Skin of body (tissue), 2 donors: ENCODE data around the gene NXPH2. TPM values are rescaled to one million over a fixed set of nuclear protein-coding genes. Genes with fewer than 3 reads are reported as not detected.
"Not testable (repeated sequence)": the region's sequence is repeated elsewhere in the genome, so short reads cannot be mapped to it uniquely, and the experiment has no call there.

Experiments used
- DNase-seq: peaks from one replicate; lab custom pipeline; 2025; lab: John Stamatoyannopoulos, UW
- total RNA-seq: library from RNA; depleted of rRNA; stranded (reverse); fragments of >200 nt; gene quantifications from one replicate; pipeline ENCODE4 v1.2.3, GENCODE V29; 2014

The NXPH2 gene
- total RNA-seq, 1 donor from 2014 or later, result 1.9 TPM

DNA sequence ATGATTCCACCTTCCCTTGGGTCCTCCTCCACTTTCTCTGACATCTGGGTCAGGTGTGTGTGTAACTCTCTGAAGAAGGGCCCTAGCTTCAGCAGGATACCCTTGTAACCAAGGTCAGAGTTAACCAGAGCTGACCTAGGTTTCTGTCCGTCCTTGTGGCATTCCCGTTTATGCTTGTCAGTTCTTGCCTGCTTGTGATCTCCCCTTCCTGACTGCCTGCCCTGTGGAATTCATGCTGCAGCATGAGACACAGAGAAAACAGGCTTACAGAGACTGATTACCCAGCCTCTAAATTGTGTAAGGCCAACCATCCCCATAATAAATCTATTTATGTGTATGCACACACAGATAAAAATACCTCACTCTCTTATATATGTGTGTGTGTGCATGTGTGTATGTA, 22.8 kb downstream of the NXPH2 start:
- no peak for DNase-seq

DNA sequence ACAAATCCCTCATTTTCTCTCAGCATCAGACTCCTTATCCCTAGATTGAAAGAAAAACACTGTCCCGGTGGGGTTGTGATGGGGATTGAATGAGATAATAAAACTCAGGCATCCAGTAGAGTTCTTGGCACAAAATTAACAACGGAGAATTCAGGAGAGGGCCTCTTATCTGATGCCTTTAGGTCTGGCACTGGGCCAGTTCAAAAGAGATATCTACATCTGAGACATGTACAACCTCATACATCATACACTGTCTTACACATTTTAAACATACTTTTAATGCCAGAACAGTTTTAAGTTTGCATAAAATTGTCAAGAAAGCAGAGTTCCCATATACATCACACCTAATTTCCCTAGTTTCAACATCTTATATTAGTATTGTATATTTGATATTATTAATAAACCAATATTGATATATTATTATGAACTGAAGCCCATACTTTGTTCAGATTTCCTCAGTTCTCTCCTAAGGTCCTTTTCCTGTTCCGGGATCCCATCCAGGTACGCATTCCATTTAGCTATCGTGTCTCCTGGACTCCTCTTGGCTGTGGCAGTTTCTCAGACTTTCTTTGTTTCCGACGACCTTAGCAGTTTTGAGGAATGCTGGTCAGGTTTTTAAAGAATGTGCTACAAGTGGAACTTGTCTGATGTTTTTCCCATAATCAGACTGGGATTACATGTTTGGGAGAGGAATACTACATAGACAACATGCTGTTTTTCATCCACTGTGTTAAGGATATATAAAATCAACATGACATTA, 27.8 kb downstream of the NXPH2 start:
- DNase-seq, result no peak

DNA sequence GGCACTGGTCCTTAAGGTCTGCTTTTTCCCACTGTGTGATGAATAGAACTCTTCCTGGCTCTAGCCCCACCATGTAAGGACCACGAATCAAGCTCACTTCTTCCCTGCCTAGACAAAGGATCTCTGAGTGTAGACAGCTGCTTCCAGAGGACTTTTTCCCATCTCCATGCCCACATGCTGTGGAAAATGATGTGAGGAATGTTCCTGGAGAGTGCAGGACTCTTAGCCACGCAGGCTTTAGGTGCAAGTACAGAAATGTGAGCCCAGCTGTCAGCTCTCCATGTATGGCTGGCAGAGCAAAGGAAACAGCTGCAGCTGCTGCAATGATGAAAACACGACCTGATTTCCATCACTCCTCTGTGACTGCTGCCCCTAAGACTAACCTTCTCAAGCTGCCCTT, 35.5 kb downstream of the NXPH2 start:
- DNase-seq, result no peak

DNA sequence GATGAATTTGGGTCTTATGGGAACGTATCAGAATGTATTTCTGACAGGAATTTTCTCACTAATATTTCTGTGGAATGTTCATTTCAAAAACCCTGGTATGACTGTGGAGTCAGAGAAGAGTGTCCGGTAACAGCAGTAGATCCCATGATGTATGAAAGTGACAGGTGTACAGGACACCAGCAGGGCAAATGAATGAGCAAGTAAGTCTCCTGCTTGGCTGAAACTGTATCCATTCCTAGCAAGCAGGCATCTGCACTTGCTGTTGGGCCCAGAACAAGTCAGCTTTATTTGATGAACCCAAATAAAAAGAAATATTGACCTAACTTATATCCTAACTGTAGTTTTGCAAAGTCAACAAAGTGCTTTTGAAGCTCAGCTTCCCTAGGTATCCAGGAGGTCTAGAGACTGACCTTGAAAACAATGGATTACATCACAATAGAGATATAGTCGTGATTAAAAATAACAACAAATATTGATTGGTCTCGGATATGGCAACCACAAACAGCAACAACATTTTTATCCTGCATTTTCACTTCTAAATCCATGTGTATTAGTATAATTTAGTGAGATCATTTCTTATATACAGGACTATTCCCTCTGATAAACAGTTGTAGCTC, 37.6 kb downstream of the NXPH2 start:
- no peak for DNase-seq

DNA sequence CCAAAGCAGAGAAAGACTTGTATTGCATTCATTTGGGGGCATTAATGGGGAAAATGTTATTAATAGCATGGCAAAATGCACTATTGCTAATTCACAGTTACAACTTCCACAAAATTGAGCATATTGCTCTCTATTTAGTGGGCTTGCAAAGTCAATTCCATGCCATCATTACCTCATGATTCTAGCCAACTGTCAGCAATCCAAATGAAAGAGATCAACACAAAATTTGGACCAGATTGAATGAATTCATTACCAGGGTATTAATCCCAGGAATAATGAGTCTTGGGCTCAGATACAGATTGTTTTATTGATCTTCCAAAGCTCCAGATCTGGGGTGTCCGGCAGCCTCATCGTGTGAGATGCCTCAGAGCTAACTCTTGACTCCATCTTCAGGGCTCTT, 38.3 kb downstream of the NXPH2 start:
- no peak for DNase-seq

DNA sequence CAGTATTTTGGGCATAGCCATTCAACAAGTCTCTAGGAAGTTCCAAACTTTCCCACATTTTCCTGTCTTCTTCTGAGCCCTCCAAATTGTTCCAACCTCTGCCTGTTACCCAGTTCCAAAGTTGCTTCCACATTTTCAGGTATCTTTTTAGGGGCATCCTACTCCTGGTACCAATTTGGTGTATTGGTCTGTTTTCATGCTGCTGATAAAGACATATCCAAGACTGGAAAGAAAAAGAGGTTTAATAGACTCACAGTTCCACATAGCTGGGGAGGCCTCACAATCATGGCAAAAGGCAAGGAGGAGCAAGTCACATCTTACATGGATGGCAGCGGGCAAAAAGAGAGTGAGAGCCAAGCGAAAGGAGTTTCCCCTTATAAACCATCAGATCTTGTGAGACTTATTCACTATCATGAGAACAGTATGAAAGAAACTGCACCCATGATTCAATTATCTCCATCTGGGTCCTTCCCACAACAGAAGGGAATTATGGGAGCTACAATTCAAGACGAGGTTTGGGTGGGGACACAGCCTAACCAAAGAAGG, 43.1 kb downstream of the NXPH2 start:
- DNase-seq, result not testable (repeated sequence)

DNA sequence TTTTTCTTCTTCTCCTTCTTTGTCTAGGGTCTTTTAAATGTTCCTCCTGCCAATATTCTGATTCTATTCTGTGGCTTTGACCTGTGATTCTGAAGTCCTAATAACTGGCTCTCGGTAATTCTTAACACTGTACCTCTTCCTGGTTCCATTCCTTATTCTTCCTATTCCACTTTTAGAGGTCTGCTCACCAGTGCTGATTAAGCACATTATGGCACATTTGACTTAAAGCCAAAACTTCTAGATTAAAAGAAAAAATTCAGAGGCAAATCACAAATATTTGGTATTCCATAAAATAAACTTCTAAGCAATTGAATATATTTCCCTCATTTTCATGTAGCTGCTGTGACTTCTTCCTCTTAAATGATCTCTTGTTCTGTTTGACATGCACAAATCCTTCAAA, 47.5 kb downstream of the NXPH2 start:
- DNase-seq, result no peak

DNA sequence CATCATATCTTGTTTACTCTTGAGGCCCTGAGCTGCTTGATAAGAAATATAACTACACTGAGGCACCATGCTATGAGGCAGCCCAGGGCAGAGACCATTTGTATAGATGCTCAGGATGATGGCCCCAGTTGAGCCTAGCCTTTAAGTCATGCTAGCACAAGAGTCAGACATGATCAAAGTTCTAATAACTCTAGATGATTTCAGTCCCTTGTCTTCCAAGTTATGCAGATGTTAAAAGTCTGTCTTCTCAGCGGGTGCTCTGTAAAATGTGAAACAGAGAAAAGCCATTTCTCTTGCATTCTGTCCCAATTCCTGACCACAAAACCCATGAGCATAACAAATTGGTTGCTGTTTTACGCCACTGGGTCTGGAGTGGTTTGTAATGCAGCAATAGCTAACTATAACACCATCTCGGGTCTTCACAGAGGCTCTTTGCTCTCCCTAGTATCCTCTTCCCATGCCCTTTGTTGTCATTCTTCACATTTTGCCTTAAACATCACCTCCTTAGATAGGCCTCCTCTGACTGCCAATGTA, 49.6 kb downstream of the NXPH2 start:
- peak; percentile 15 for DNase-seq

DNA sequence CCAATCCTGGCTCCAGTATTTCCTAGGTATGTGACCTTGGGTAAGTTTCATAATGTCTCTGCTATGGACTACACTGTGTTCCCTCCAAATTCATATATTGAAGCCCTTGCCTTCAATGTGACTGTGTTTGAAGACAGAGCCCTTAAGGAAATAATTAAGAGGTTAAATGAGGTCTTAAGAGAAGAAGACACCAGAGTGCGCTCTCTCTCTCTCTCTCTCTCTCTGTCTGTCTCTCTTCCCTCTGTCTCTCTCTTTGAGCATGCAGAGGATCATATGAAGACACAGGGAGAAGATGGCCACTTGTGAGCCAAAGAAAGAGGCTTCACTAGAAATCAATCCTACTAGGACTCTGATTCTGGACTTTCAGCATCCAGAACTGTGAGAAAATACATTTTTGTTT, 52.2 kb downstream of the NXPH2 start:
- DNase-seq, result no peak

DNA sequence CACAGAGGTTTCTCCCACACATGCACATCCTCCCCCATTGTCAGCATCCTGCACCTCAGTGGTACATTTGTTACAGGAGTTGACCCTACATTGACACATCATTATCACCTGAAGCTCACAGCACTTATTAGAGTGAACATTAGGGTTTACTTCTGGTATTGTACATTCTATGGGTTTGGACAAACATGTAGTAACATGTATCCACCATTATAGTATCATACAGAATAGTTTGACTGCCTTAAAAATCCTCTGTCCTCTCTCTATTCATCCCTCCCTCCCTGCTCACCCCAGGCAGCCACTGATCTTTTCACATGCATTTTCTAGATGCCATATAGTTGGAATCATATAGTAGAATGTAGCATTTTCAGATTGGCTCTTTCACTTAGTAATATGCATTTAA, 53.5 kb downstream of the NXPH2 start:
- no peak for DNase-seq

DNA sequence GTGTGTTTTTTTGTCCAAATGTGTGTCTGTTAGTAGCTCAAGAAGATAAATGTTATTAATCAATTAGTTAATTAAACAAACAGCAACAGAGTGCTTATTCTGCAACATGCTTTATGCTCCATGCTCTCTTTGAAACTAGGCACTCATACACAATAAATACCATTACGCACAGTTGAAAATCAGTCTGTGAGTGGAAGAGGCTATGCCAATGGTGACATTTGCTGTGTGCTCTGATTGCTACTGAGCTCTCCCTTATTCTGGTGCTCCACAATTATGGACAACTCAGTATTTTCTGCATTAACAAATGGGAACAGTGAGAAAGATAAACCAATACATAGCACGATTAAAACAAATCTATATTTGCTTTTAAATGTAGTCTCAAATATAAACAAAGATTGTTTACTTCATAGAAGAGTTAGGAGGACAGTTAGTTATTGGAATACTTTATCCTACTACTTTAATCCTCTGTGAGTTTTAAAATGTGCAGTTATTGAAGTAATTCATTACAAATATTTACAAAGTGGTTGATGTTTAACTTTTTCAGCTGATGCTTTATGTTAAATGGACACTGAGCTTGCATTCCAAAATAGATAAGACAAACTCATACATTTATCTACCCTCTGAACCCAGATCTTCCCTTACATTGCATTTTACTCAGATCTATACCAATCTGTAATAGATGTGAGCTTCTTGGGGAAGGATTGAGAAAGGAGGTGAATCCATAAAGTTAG, 55.3 kb downstream of the NXPH2 start:
- DNase-seq, result no peak

DNA sequence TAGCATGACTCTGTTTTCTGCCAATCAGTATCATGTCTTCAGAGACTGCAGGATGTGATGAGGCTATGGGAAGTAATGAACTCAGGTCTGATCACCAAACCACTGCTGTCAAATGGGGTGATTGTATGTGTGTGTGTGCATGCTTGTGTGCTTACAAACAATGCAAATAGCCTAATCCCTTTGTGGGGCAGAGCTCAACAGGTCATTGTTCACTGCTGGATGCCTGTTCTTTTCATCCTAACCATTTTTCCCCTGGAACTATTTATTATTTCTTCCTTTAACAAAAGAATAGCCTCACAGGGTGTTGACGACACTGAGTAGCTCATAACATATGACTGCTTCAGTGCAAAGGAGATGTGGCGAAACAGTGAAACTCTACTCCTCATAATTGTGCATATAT, 55.9 kb downstream of the NXPH2 start:
- DNase-seq, result no peak

DNA sequence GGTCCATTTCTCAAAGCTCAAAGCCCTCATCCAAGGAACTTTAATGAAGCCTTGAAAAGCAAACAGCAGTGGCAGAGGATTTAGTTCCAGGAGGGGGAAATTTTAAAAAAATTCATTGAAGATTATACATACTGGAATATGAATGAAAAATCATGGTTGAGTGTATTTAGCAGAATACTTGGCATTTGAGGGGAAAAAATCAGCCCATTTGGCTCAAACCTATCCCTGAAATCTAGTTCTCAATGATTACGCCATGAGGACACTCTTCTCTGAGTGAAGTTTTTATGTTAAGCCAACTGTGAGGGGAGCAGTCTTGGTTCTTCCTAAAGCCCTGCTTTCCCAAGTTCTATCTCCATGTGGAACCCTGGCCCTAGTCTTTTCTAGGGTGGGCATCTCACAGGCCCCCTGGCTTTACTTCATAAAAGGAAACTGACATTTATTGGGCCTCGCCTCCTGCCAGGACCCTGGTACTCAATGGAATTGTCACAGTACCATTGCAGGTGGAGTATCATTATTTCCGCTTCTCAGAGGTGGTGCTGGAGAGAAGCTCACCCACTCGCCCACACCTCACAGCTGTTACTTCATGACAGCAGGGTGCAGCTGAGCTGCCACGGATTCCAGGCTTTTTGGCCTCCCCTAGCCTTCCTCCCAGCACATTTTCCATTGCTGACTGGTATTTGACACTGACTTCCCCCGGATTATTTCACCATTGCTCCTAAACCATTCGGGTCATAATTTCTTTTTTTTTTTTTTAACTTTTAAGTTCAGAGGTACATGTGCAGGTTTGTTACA, 56.8 kb downstream of the NXPH2 start:
- no peak for DNase-seq

DNA sequence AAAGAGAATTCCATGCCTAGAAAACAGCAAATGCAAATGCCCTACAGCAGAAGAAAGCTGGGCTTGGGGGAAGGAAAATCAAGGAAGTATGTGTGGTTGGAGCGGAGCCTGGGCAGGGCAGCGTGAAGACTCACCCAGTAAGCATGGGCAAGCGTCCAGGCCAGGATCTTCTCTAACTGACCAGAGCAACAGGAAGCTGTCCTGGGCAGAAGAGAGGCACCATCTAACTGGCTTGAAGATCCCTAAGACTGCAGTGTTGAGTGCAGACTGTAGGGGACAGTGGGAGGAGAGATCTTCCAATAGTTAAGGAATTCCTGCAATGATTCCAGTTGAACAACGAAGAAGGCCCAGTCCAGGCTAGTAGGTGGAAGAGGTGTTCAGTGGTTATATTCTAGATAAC, 57.9 kb downstream of the NXPH2 start:
- DNase-seq, result no peak

DNA sequence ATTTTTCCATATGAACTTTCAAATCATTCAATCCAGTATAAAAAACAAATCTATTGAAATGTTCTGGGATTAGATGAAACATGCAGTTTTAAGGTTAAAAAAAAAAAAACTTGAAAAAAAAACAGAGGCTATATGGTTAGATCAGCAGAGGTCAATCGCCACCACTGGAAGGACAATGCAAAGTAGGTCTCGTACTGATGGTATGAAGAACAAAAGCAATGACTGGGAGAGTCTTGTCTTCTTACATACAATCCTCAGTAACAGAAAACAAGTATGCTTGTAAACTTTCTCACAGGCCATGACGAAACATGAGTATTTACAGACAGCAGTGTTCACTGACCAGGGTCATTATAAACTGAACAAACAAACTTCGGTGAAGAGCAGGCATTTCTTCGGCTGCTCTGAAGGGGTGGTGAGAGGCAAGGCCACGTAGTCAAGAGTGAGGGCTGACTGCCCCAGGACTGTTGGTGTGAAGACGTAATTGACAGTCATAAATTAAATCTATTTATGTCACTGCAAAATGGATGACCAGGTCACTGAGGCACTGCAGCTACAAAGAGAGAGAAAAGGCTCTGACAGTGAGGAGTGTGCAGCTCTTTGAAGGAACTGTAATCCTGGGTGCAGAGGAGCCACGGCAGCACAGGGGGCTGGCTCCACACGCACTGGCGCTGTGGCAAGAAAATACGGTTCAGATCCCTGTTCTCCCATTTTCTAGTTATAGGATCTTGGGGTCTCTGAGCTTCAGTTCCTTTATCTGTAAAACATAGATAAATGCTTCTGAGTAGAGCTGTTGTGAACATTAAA, 60.0 kb downstream of the NXPH2 start:
- DNase-seq, result no peak

DNA sequence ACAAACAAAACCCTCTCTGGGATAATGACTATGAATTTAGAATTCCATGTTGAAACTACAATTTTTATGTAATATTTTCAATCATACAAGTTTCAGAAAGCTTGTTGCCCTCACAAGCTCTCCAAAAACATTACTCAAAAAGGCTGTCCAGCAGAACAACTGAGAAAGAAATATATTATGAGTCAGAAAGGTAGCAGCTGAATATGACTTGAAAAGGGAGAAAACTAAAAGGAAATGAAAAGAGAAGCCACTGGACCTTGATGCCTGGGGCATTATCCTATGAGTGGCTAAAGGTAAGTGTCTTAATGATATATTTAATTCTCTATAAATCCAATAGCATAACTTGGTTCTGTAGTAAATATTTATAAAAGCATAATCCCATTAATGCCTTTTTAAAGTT, 61.8 kb downstream of the NXPH2 start:
- no peak for DNase-seq

DNA sequence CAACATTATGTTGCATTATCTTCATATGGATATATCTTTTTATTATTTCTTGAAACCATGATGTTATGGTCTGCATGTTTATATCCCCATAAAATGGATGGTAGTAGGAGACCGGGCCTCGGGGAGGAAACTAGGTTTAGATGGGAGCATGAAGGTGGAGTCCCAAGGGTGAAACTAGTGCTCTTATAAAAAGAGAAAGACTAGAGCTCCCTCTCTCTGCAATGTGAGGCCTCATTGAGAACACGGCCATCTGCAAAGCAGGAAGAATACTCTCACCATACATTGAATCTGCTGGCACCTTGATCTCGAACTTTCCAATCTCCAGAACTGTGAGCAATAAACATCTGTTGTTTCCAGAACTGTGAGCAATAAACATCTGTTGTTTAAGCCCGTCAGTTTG, 64.0 kb downstream of the NXPH2 start:
- no peak for DNase-seq

DNA sequence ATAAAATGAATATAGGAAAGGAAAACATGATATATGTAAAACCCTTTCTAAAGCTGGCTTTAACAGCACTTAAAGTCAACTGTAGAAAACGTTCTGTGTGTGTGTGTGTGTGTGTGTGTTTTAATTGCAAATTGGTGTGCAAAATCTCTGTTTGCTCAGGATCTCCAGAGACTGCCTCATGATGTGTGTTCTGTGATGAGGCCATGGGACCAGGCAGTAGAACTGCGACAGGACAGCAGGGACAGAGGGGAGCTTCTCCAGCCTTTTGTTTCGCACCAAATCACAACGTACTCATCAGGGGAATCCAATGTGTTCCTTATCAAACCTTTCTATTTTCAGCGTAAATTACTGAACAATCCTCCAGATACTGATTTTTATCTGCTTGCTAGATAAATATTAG, 66.7 kb downstream of the NXPH2 start:
- DNase-seq, result no peak

DNA sequence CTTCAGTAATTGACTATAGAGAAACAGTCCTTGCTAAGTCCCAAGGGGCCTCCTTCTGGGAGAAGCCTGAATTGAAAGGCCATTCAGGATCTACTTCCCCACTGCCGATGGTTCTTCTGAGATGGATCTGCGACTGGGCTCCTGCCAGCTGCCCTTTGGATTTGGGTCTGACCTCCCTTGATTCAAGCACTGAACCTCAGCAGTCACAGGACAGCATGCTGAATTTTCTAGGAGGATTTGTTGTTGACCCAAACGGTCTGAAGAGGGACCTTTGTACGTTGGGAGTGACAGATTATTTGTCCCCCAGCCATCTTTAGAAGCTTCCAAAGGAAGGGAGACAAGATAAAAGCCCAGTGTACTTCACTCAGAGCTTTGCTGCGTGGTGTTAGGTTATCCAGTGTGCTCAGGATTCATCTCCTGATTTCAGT, 67.1 kb downstream of the NXPH2 start:
- DNase-seq, result no peak

DNA sequence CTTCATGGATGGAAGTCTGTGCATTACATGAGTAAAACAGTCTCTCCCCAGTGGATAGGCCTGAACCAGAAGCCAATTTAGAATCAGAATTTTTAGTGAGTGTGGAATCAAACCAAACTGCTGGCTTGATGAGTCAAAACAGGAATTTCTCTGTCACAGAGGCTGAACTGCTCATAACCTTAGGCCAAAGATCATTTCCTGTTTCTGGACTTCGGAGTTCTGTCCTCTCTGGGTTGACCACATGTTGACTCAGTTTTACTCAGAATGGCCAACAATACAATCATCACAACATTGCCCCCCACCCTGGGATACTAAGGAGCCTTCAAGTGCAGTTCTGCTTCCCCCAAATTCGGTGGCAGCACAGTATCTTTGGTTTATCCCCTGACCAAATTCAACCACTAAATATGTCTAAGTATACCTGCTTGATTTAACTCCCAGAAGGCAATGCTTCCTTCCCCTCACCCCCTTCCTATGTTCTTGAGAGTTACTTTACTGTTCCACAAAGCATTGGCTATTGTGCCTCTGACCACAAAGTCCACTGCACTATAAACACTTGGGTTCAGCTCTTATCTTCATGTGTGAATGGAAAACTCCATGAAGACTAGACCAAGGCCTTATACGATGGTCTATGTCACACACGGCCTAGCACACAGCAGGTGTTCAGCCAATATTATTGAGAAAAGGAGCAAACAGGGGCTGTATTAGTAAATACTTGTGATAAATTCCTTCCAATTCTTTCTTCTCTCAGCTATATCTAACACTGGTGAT, 67.8 kb downstream of the NXPH2 start:
- DNase-seq, result no peak
